Astrocyte of the cerebellum (primary cell): ENCODE data around the gene PRSS50.

Experiments
- DNase-seq: peaks from one replicate; pipeline ENCODE4 v3.0.0-alpha.2; 2011; ENCODE audit warnings: low read depth
- H3K4me3 ChIP-seq: 2 replicates; pipeline ENCODE4 v1.5.1; 2011; ENCODE audit warnings: mild to moderate bottlenecking, low read depth, low read length, moderate library complexity
- in situ Hi-C: cut with HindIII; loops from 2 replicates; pipeline ENCODE4 v1.10.0; 2017; ENCODE audit warnings: low sequenced_read_pairs
- TF ChIP-seq, protein P1 (sequence below): IDR thresholded peaks from 2 replicates; pipeline ENCODE4 v1.5.1; 2012; ENCODE audit warnings: low read length, low read depth, moderate library complexity, mild to moderate bottlenecking; ENCODE audit errors: missing control alignments

The PRSS50 gene

DNA sequence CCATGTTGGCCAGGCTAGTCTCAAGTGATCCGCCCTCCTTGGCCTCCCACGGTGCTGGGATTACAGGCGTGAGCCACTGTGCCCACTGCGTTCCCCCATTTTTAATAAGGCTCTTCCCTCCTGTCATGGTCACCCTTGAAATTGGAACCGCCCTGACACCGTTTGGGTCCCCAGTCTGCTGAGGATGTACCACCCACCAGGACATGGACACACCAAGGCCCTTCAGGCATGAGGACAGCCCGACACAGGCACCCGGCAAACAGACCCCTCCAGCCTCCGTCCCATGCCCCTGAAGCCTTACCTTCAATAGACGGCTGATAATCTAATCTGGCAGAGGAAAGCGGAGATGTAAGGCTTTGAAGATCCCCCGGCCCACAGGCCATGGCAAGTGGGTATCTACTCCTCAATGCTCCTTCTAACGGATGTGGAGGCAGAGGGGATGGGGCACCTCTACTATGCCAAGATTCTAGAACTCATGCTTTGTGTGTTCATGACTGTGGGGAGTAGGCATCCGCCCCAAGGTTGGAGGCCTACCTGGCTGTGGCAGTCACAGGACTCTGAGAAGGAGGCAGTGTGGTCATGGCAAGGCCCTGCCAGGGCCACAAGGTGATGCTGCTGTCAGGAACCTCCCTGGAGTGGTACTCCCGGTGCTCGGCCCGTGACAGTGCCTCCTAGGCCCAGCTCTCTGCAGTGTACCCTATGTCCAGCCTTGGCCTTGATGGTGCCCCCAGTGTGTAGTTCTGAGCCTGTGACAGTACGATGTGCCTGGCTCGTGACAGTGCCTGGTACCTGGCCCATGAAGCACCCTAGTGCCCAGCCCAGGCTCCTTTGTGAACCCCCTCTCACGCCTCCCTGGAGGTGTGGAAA is 18.6 kb upstream of the PRSS50 start:
- DNase-seq, result no peak
- in situ Hi-C loops, result no loop called here
- H3K4me3 ChIP-seq, result no peak overlapping the region
- TF ChIP-seq, protein P1, sequence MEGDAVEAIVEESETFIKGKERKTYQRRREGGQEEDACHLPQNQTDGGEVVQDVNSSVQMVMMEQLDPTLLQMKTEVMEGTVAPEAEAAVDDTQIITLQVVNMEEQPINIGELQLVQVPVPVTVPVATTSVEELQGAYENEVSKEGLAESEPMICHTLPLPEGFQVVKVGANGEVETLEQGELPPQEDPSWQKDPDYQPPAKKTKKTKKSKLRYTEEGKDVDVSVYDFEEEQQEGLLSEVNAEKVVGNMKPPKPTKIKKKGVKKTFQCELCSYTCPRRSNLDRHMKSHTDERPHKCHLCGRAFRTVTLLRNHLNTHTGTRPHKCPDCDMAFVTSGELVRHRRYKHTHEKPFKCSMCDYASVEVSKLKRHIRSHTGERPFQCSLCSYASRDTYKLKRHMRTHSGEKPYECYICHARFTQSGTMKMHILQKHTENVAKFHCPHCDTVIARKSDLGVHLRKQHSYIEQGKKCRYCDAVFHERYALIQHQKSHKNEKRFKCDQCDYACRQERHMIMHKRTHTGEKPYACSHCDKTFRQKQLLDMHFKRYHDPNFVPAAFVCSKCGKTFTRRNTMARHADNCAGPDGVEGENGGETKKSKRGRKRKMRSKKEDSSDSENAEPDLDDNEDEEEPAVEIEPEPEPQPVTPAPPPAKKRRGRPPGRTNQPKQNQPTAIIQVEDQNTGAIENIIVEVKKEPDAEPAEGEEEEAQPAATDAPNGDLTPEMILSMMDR, result no peak

DNA sequence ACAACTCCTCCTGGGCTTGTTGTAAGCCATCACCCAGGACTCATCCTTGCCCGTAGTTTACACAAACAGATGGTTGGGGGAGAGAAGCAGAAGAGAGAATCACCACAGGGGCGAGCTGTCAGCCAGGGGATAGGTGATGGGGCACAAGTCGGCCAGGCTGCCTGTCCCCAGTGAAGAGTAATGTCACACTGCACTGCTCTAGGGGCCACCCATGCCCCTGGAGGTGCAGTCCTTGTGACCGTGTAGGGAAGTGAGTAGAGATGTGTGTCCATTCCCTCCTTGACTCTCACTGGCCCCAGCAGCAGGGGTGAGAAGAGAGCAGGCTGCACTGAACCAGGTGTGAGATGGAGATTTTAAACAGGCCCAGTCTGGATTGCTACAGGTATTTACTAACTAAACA is 17.1 kb upstream of the PRSS50 start:
- no peak for DNase-seq
- in situ Hi-C loops, result no loop called here
- no peak overlapping the region for H3K4me3 ChIP-seq
- TF ChIP-seq, protein P1, result no peak

DNA sequence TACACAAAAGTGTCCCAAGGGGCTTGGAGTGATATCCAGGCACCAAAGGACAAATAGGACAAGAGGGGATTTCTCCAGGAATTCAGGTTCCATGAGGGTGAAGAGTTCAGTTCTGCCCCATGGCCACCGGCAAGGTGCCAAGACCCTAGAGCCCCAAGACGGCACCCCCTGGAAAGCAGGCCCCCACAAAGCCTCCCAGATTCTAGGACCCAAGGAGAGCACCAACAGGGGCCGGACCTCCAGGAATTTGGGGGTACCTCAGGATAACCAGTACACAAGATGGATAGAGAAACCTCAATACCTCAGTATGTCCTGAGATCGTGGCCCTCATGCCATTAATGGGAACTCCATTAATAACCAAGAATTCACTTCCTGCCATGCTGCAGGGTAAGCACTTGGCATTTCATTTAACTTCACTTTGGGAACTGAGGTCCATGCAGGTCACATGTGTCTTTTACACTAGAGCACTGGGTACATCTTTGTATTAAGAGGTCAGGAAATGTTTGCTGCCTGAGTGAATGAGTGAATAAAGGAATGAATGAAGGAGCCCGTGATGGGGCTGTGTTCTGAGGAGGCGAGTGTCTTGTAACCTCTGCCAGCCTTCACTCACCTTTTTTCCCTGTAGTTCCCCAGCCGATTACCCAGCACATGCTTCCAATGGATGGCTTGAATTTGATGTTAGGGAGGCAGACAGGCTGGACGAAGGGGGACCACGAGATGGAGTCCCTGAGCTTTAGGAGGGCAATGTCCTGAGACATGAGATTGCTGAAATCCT is 15.5 kb upstream of the PRSS50 start:
- in situ Hi-C loops, result no loop called here
- H3K4me3 ChIP-seq, result no peak overlapping the region
- TF ChIP-seq, protein P1, result no peak
- DNase-seq, result no peak

DNA sequence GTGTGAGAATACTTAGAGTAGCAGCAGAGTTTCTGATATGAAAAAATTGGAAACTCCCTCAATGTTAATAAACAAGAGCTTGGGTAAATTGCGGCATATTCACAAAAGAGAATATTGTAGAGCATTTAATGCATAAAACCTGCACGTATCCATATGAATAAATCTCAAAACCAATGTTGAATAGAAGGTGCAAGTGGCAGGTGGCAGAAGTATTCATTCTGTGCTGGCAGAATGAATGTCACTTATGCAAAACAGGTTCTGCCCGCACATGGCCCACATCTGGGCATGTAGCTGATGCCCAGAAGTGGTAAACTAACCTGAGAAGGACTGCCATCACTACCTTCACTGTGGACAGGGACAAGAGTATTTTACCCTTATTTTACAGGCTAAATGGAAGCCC is 14.1 kb upstream of the PRSS50 start:
- TF ChIP-seq, protein P1, result no peak
- DNase-seq, result no peak
- no peak overlapping the region for H3K4me3 ChIP-seq
- in situ Hi-C loops, result no loop called here

DNA sequence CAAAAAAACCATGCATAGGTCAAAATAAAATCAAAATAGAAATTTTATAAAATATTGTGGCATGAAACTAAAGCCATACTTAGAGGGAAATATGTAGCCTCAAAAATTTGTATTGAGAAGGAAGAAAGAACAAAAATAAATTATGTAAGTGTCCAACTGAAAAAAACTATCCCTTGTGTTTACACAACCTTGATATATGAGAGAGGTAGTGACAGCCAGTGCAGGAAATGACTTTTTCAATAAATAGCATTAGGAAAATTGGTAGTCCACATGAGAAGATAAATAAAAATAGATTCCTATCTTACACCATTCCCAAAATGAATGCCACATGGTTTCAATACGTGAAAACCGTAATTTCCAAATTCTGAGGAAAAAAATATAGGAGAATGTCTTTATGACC is 13.2 kb upstream of the PRSS50 start:
- TF ChIP-seq, protein P1, result no peak
- in situ Hi-C loops, result no loop called here
- DNase-seq, result no peak
- no peak overlapping the region for H3K4me3 ChIP-seq

DNA sequence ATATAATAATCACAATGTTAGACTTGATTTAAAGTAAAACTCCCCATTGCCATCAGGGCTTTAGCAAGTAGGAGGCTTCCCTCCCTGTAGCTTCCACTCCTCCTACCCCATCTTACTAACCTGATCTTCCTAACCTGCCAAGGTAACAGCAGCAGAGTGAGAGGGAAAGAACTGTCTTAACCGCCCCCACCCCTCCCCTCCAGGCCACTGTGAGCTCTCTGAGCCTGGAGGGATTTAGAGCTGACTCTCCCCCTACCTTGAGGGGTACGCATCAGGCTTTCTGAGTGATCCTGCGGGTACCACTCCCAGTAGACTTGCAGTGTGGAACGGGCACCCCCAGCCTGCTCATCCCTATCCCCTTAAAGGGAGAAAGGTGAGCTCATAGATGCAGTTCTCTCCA is 11.4 kb upstream of the PRSS50 start:
- in situ Hi-C loops, result no loop called here
- DNase-seq, result no peak
- H3K4me3 ChIP-seq, result no peak overlapping the region
- TF ChIP-seq, protein P1, result no peak
